Heart right ventricle (tissue), 16 donors: ENCODE results near the gene CARMIL1. TPM values are rescaled to one million over a fixed set of nuclear protein-coding genes. Genes with fewer than 3 reads are reported as not detected.

ENCODE experiments used
- ATAC-seq, 8 donors: fragments of 200-7000 bp; cut with Tn5 transposase; one replicate each; pipeline ENCODE4 v1.9.1; 2020; ENCODE audit warnings: mild to moderate bottlenecking in 8 of 8, moderate library complexity in 8 of 8, moderate number of reproducible peaks in 1 of 8
- DNase-seq, 2 donors: peaks; one replicate each; pipeline ENCODE4 v3.0.0-alpha.2; 2020
- H3K27ac ChIP-seq, 10 donors: fragments of 200-600 bp; sonication (generic) in 2 of 10; one replicate each; pipeline versions ENCODE4 v1.5.0 to v1.8.0; 2020 to 2022; ENCODE audit warnings: mild to moderate bottlenecking in 3 of 10
- H3K27me3 ChIP-seq, 7 donors: fragments of 200-600 bp; one replicate each; pipeline ENCODE4 v1.8.0; 2021 to 2022; ENCODE audit warnings: mild to moderate bottlenecking in 2 of 7
- H3K36me3 ChIP-seq, 9 donors: fragments of 200-600 bp; sonication (generic) in 1 of 9; one replicate each; pipeline versions ENCODE4 v1.5.0 to v1.8.0; 2020 to 2022; ENCODE audit warnings: mild to moderate bottlenecking in 2 of 9
- H3K4me1 ChIP-seq, 9 donors: fragments of 200-600 bp; sonication (generic) in 1 of 9; one replicate each; pipeline versions ENCODE4 v1.5.0 to v1.8.0; 2020 to 2022; ENCODE audit warnings: mild to moderate bottlenecking in 4 of 9
- H3K4me3 ChIP-seq, 10 donors: fragments of 200-600 bp; sonication (generic) in 2 of 10; one replicate each; pipeline versions ENCODE4 v1.5.0 to v1.8.0; 2020 to 2022; ENCODE audit warnings: mild to moderate bottlenecking in 7 of 10, moderate library complexity in 2 of 10
- H3K9me3 ChIP-seq, 11 donors: fragments of 200-600 bp in 10 of 11; sonication (generic) in 2 of 11; one replicate each; pipeline versions ENCODE4 v1.5.0 to v1.8.0; 2013 to 2022; ENCODE audit warnings: mild to moderate bottlenecking in 2 of 11, control low read depth in 1 of 11, moderate library complexity in 1 of 11
- CTCF ChIP-seq, 9 donors: fragments of 200-600 bp; sonication (generic) in 2 of 9; IDR thresholded peaks; one replicate each; pipeline versions ENCODE4 v1.5.0 to v1.8.0; 2021 to 2022; ENCODE audit warnings: antibody characterized with exemption in 9 of 9, mild to moderate bottlenecking in 5 of 9, moderate library complexity in 1 of 9
- WGBS, 2 donors: extraction: QIAGEN DNeasy Blood & Tissue Kit; methylation state at CpG; one replicate each; pipeline ENCODE4 v1.1.7; 2013; ENCODE audit warnings: inconsistent platforms in 1 of 2; 5-methylcytosine and 5-hydroxymethylcytosine counted together
- intact Hi-C, 10 donors: fragments of 100-400 bp; cut with DNase I; formaldehyde crosslinking; loops; one replicate each; pipeline versions ENCODE4 v1.11.1 to v1.14.2; 2022
- polyA plus RNA-seq, 2 donors: library from polyadenylated mRNA; stranded (reverse); fragments of 200-250 nt; gene quantifications; one replicate each; pipeline ENCODE4 v1.2.3, GENCODE V29; 2013
- total RNA-seq, 10 donors: library from RNA; stranded (reverse); fragmentation: NEBNext Ultra II Directional in 3 of 10; extraction: Animal tissue kit (Norgen Biotek cat#: 25700) in 3 of 10; gene quantifications; one replicate each; pipeline versions ENCODE4 v1.2.1 to v1.2.4, GENCODE V29; 2021 to 2023
- donor health status: Arrhythmogenic right ventricular cardiomyopathy.
- donor health status: ischemic (EF 13 %, LVEDD 7.1; RV severe dilation, severe dysfunction).
- donor health status: healthy with polysubstance abuse.
- donor health status: DM: no; HTN: yes; CAD: no.
- donor health status: DM: no; HTN: no; CAD: no.
- donor health status: ischemic (EF 25% LVEDD 6.9; RV normal size, moderate dysfunction).
- donor health status: ischemic (EF 25% LVEDD 5.7; RV mildly dilated, moderate dysfunction).
- donor health status: healthy.
- donor health status: DM: yes; HTN: yes; CAD: no.
- donor health status: Ischemic cardiomyopathy.
- donor health status: ischemic (EF 35%, LVEDD 5.7; RV mildly dilated, moderate dysfunction).
- donor health status: nonischemic (EF 11% LVEDD 7.7; RV severe dilation, severe dysfunction).
- donor health status: DM: yes; HTN: yes; CAD: no.
- donor health status: PGD.
- donor health status: ischemic (EF 29% LVEDD 5.4; RV normal size, mild dysfunction).
- donor health status: nonischemic (EF 23%, LVEDD 6.1; RV moderate dilation, normal function).

CARMIL1 gene
- total and polyA plus RNA-seq, 12 donors, result 1.2 to 10.3 (median 4.1) TPM

DNA sequence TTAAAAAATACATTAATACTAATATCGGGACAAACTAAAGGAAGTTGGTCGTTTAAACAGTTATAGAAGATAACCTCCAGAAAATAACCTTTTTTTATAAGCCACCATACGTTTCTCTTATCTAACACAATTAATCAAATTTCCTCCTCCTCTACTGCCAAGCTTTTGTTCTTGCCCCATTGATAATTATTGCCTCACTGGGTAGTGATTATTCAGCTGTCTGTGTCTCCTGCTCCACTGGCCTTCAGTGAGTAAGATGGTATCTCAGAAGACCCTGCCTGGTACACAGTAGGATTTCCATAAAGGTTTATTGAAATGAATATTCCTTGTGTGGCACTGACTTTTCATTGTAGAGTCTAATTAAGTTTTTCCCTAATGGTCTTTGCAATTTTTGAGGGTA is 207.4 kb downstream of the CARMIL1 start:
- DNase-seq (no peak), ATAC-seq (no peak)
- peak overlapping the region in 4 of 10 donors; percentile 18 to 53 (median 40) for H3K27ac ChIP-seq
- H3K4me3 ChIP-seq, result no peak overlapping the region
- H3K36me3 ChIP-seq, result peaks cover 0 to 7% (median 0%) of the 10 kb centered on the region in 9 donors
- 17 to 25% methylated on average over 3 of the region's 3 CpGs for WGBS, 2 donors
- no peaks in the 10 kb centered on the region for H3K9me3 ChIP-seq
- TF ChIP-seq CTCF (IDR thresholded peaks at IDR 0.05), result no peak
- peaks cover 0 to 26% (median 20%) of the 10 kb centered on the region in 9 donors for H3K4me1 ChIP-seq
- intact Hi-C loops, result loop anchor here in 4 of 10 donors (1.0 to 10.0 kb wide), 4 partner anchors 122 to 264 kb away; no protein-coding TSS in a partner anchor
- H3K27me3 ChIP-seq, result no peaks in the 10 kb centered on the region

GRCh38 chr6:25487012-25487411 is 207.8 kb downstream of the CARMIL1 start:
- 85 to 87% methylated on average over 5 of the region's 5 CpGs for WGBS, 2 donors
- ATAC-seq (no peak), DNase-seq (no peak)
- intact Hi-C loops, result loop anchor here in 3 of 10 donors (5.0 to 10.0 kb wide), 3 partner anchors 122 to 265 kb away; no protein-coding TSS in a partner anchor
- no peak for TF ChIP-seq CTCF (IDR thresholded peaks at IDR 0.05)
- H3K36me3 ChIP-seq, result peaks cover 0 to 7% (median 0%) of the 10 kb centered on the region in 9 donors
- H3K4me1 ChIP-seq, result peaks cover 0 to 26% (median 20%) of the 10 kb centered on the region in 9 donors
- H3K9me3 ChIP-seq, result no peaks in the 10 kb centered on the region
- H3K27me3 ChIP-seq, result no peaks in the 10 kb centered on the region
- peak overlapping the region in 2 of 10 donors; percentile 48 to 53 for H3K27ac ChIP-seq
- H3K4me3 ChIP-seq, result no peak overlapping the region

GRCh38 chr6:25488156-25488555 is 209.0 kb downstream of the CARMIL1 start:
- TF ChIP-seq CTCF (IDR thresholded peaks at IDR 0.05), result no peak
- Histone ChIP-seq H3K9me3 (no peaks in the 10 kb centered on the region), H3K4me3 (no peak overlapping the region), H3K27ac (no peak overlapping the region), H3K27me3 (no peaks in the 10 kb centered on the region), H3K4me1 (peaks cover 0 to 26% (median 20%) of the 10 kb centered on the region in 9 donors), H3K36me3 (no peaks in the 10 kb centered on the region)
- intact Hi-C loops, result loop anchor here in 3 of 10 donors (2.0 to 10.0 kb wide), 4 partner anchors 123 to 266 kb away; partner anchors contain the start of gene CARMIL1 (in 1 of the 3)
- DNase-seq (no peak), ATAC-seq (no peak)
- WGBS, 2 donors, result 90 to 96% methylated on average over 3 of the region's 3 CpGs

GRCh38 chr6:25489399-25489798 is 210.2 kb downstream of the CARMIL1 start:
- H3K4me1 ChIP-seq, result peaks cover 0 to 26% (median 20%) of the 10 kb centered on the region in 9 donors
- no peak for TF ChIP-seq CTCF (IDR thresholded peaks at IDR 0.05)
- H3K27me3 ChIP-seq, result no peaks in the 10 kb centered on the region
- H3K4me3 ChIP-seq, result no peak overlapping the region
- H3K9me3 ChIP-seq, result no peaks in the 10 kb centered on the region
- ATAC-seq, result no peak
- WGBS, 2 donors, result 82 to 86% methylated on average over 3 of the region's 3 CpGs
- DNase-seq, result no peak
- peak overlapping the region in 1 of 10 donors; percentile 25 for H3K27ac ChIP-seq
- intact Hi-C loops, result loop anchor here in 3 of 10 donors (2.0 to 10.0 kb wide), 4 partner anchors 125 to 267 kb away; partner anchors contain the start of gene CARMIL1 (in 1 of the 3)
- H3K36me3 ChIP-seq, result no peaks in the 10 kb centered on the region
